ENCODE data around the gene DMBX1.

The DMBX1 gene

DNA sequence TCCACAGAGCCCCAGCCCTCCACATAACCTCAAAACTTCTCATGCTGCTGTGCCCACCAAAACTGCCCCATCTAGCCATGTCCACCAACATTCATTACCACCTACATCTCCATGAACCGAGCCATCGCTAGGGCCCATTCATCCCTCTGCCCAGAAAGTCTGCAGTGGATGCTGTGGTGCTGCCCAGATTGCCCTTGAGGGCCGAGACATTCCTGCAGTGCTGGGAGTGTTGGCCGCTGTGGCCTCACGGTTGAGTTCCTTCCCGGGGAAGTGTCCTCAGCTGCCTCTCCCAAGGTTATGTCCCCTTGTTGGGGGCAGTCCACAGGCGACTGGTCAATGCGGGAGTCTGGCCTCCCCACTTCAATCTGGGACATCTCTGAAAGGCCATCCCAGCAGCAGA is 30.3 kb upstream of the DMBX1 start:
- no peak for DNase-seq (ENCODE audit: low read depth)

GRCh38 chr1:46461017-46461808 is 28.4 kb upstream of the DMBX1 start:
- no peak for DNase-seq (ENCODE audit: low read depth)

GRCh38 chr1:46461809-46462448 is 27.7 kb upstream of the DMBX1 start:
- no peak for DNase-seq (ENCODE audit: low read depth)

- DNase-seq (ENCODE audit: low read depth) = no peak
These were observed 25.6 kb upstream of the DMBX1 start for GRCh38 chr1:46464013-46464548.

DNA sequence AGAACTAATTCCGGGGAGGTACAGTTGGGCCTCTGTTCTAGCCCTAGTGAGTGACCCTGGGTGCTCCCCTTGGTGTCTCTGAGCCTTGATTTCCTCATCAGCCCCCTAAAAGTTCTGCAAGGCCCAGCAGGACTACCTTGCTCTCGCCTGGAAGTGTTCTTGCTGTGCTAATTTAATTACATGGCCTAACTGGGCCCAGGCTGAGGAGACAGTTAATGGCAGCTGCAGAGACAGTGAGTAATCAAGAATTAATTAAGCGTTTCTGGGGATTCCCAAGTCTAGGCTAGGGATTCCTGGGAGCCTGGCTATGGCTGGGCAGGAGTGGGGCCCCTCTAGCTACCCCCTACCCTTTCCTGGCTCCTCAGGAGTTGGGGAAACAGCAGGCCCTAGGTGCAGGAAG is 24.7 kb upstream of the DMBX1 start:
- no peak for DNase-seq (ENCODE audit: low read depth)

GRCh38 chr1:46465981-46466476 is 23.6 kb upstream of the DMBX1 start:
- no peak for DNase-seq (ENCODE audit: low read depth)

DNA sequence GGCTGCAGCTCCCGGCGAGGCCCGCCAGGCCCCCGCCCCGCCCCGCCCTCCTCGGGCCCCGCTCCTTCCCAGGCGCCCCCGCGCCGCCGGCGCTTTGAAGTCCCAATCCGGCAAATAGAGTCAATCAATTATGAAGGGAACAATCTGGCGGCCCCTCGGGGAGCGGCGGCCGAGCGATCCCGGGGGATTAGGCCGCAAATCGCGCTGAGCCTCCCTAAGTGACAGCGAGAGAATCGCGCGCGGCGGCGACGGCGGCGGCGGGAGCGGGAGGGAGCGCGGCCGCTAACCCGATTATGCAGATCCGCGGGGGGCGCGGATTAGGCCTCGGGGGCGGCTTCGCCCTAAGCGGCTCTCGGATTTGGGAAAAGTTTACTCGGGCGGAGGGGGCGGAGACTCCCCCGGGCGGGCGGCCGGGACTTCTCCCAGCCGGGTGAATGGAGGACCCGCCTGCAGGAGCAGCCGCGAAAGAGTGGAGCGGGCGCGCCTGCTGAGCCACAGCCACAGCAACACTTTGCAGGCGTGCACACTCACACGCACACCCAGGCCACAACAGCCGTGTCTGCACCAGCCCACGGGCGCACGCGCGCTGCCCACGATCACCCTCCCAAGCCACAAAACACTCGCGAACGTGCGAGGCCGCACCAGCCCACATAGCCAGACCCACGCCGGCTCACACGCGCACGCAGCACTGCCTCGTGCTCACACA is 23.0 kb upstream of the DMBX1 start:
- no peak for DNase-seq (ENCODE audit: low read depth)

DNA sequence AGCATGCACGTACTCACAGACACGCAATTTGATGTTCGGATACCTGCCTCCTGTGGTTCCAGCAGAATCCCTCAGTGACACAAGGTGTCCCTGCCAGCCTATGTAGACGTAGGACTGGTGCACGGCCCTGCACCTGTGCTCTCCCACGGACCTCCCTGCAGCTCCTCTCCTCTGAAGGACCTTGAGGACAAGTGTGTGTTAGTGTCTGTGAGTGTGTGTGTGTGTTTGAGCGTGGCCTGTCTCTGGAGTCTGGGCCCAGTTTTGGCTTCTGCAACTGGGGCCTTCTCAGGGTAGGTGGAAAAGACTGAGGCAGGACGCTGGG is 22.5 kb upstream of the DMBX1 start:
- DNase-seq (ENCODE audit: low read depth) = no peak

DNA sequence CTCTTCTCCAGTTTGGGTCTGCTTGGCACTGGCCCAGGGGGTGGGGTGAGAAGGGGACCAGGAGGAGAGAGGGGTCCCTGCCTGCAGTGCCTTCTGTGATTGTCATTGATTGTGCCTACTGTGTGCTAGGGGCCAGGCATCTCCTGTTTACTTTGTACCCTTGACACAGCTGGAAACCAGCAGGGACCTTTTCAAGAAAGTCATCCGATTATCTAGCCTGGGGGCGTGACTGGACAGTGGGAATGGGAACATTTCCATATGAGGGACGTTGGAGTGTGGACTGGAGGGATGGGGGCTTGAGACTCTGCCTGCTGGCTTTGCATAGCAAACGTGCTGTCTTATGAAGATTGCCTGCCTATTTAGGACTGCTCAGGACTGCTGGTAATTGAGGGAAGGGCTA is 19.8 kb upstream of the DMBX1 start:
- no peak for DNase-seq (ENCODE audit: low read depth)

DNA sequence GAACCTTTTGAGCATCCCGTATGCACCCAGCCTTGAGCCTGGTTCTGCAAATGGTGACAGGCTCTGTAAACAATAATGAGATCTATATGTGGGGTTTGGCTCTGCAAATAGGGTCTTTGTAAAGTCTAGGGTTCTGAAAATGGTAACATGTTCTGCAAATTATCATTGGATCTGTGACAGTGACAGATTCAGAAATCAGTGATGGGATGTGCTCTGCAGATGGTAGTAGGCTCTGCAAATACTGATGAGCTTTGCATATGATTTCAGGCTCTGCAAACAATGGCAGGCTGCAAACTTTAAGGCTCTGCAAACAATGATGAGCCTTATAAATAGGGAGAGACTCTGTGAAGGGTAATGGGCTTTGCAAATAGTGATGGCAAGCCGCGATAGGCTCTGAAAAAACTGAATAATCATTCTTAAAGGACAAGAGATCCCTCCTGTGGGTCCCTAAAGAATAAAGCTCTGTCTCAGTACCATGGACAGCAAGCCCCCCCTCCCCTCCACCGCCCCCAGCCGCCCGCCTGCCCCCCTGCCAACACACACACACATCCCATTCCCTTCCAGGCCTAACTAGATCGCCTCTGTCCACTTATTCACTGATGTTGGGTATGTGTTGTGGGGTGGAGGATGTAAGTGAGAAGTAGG is 17.7 kb upstream of the DMBX1 start:
- no peak for DNase-seq (ENCODE audit: low read depth)

DNA sequence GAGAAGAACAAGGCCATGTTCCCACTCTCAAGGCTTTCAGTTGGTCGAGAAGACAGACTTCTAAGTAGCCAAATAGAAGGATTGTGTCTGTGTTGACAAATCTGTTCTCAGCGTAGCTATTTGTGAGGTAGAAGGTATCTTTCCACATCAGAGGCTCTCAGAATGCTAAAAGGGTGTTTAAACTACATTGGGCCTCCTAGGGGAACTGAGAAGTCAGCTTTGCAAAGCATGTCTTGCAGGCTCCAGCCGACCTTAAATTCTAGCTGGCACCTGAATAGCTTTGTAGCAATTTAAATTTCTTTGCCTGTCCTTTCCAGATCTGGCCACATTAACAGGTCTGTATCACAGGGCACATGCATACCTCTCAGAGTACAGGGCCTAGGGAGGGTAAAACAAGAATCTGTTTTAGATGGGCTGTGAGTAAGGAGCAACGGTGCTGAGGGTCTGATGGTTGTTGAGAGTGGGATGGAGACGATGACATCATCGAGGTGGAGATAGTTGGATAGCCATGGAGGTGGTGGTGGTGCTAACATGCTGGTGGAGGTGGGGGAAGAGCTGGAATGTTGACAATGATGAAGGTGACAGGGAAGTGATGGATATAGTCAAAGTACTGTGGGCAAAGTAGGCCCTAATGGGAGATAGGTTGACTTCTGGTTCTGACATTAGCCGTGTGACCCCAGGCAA is 17.0 kb upstream of the DMBX1 start:
- no peak for DNase-seq (ENCODE audit: low read depth)

- DNase-seq (ENCODE audit: low read depth) = no peak
These were observed 15.6 kb upstream of the DMBX1 start for GRCh38 chr1:46473991-46474390.

DNA sequence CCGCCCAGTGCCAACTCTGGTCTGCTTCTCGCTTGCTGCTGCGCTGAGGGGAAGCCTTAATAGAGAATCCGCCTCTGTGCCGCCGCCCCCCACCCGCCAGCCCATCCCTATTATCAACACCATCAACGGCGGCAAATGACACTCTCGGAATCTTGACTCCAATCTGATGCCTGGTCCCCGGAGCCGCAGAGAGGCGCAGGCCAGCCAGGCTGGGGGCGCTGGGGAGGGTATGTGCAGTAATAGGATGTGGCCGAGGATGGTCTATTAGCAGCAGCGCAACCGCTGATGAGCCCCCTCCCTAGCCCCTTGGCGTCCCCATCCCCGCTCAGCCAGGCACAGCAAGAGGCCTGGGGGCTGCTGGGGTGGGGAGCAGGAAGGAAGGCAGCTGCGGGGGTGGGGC is 15.1 kb upstream of the DMBX1 start:
- DNase-seq (ENCODE audit: low read depth) = no peak

GRCh38 chr1:46476673-46477072 is 13.0 kb upstream of the DMBX1 start:
- DNase-seq (ENCODE audit: low read depth) = no peak

DNA sequence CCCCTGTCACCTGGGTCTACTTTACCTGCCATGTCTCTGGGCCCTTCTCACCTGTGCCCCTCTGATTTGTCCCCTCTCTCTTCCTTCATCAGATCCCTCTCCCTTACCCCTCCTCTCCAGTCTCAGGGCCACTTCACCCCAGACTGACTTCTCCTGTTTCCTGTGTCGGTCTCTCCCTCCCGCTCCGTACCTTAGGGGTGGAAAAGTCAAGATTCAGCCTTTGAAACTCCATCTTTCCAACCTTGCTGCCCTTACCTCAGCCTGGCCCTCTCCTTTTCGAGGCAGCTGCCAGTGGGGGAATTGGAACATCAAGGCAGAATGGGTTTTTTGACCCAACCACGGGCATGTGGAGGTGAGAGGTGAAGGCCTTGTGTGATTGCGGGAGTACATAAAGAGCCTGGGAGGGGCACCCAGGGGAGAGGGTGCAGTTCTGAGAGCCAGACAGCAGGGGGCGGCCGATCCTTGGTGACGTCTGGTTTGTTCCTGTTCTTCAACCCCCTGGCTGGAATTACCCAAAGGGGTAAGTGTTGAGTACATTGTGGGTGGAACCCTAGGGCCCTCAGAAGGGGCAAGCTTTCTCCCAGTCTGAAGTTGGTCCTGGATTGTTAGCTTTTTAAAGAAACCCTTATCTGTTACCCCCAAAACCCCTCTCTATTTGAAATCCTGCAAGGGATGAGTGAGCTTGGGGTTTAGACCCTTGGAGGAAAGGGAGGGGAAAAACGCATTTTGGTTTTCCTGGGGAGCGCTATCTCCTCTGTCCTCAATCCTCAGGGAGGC is 12.3 kb upstream of the DMBX1 start:
- DNase-seq (ENCODE audit: low read depth) = peak; percentile 53

DNA sequence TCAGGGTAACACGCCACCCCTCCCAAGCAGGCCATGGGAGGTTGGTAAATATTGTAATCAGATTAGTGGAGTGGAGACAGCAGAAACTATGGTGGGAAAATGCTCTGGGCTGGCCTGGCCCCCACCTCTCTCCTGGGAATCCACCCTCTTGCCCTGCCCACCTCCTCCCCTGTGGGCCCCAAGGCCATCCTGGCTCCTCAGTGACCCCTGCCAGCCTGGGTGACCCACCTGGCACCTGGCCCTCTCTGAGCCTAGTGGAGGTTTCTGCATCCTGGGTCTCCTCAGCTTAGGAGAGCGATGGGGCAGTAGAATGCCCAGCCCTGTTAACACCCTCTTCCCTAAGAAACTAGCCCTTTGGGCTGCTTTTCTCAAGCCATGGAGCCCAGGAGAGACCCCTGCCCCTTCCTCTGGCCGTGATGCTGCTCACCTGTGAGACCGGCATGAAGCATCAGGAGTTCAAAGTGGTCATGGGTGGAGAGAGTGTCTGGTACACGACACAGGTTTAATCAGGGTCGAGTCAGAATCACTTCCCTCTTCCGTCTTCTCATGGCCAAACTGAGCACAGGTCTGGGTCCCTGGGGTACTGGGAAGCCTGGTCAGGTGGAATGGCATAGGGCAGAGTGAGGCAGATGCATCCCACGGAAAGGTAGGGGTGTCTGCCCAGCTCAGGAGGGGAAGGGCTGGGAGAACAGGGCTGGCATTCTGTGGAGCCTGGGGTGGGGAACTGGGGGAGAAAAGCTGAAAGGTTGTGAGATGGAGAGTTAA is 10.7 kb upstream of the DMBX1 start:
- DNase-seq (ENCODE audit: low read depth) = no peak

- DNase-seq (ENCODE audit: low read depth) = no peak
These were observed 9.8 kb upstream of the DMBX1 start for GRCh38 chr1:46479744-46480350.

DNA sequence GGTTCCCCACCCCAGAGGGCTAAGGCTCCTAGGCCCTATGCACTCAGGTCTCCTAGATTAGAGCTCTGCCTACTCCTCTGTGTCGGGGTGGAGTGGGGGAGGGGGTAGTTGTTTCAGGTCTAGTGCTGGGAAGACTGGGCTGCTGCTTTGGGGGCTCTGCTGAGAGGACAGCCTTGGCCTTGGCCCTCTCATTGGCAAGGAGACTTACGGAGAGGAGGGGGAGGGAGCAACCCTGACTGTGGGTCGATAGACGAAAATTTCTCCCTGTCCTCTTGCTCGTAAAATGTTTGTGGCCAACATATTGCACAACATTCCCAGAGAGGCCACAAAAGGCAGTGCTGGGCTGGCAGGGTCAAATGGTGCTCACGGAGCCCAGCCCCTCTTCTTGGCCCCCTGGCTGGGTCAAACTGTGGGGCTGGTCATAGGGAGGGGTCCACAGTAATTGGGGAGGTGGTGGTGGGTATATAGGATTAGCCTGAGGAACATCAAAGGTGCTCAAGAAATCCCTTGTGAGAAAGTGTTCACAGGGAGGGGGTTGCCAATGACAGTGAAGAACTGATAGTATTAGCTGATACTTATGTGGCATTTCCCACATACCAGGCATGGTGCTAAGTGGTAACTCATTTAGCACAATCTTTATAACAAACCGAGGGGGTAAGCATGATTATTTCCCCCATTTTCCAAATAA is 8.5 kb upstream of the DMBX1 start:
- no peak for DNase-seq (ENCODE audit: low read depth)

GRCh38 chr1:46481961-46482360 is 7.7 kb upstream of the DMBX1 start:
- DNase-seq (ENCODE audit: low read depth) = no peak

All from activated T-helper 1 cell treated with Interleukin-2 at 50 U/mL for 16 hours (primary cell).